HCT116 (cell line): ENCODE measurements around the gene PFN3. TPM values are rescaled to one million over a fixed set of nuclear protein-coding genes. Genes with fewer than 3 reads are reported as not detected.

Source experiments
- ATAC-seq: fragments of 200-7000 bp; cut with Tn5 transposase; 2 replicates; pipeline ENCODE4 v1.9.1; 2020; ENCODE audit warnings: mild to moderate bottlenecking, moderate library complexity
- BruUV-seq: library from RNA; stranded (reverse); fragments of 400-500 nt; replicated peaks from 2 replicates; lab custom pipeline; 2021; lab: Mats Ljungman, UMichigan
- CTCF ChIA-PET: fragments of 300-600 bp; sonication (Branson Sonifier 250); formaldehyde crosslinking; loops from one replicate; lab custom pipeline; 2021; ENCODE audit warnings: antibody characterized with exemption; lab: Charles Lee
- POLR2A ChIA-PET: fragments of 300-600, 350-600 bp; sonication (Branson Sonifier 250); formaldehyde crosslinking; loops from one replicate; lab custom pipeline; 2021; ENCODE audit warnings: antibody characterized with exemption; lab: Charles Lee
- RAD21 ChIA-PET, 2 experiments: fragments of 300-600 bp; sonication (Branson Sonifier 250); formaldehyde crosslinking; loops; one replicate each; lab custom pipeline; 2023; ENCODE audit warnings: low total read pairs in 2 of 2; ENCODE audit not compliant: uncharacterized antibody in 2 of 2, unreplicated experiment in 2 of 2, low non-redundant PET in 1 of 2; lab: Charles Lee
- DNase-seq: peaks from one replicate; pipeline ENCODE4 v3.0.0-alpha.2; 2010; ENCODE audit warnings: low read depth, low spot score
- H2AFZ ChIP-seq: fragments of 200-600 bp; shearing (Covaris generic), sonication (generic); 2 replicates; pipeline ENCODE4 v1.6.1; 2017; ENCODE audit warnings: low read depth, mixed run types, mixed read lengths, antibody characterized with exemption, low read length; ENCODE audit not compliant: poor library complexity, severe bottlenecking
- H3K27ac ChIP-seq: 2 replicates; pipeline ENCODE4 v1.5.1; 2012; ENCODE audit warnings: low read depth, low read length
- H3K27me3 ChIP-seq: fragments of 200-600 bp; sonication (generic); 2 replicates; pipeline ENCODE4 v1.6.1; 2016; ENCODE audit warnings: mixed run types, low read length, mixed read lengths; ENCODE audit not compliant: insufficient read depth
- H3K36me3 ChIP-seq, 2 experiments: fragments of 200-500 bp in 1 of 2; fragments of 200-600 bp in 1 of 2; sonication (Bioruptor generic) in 1 of 2; sonication (generic) in 1 of 2; 2 replicates each; pipeline versions ENCODE4 v1.5.1 to v1.6.1; 2014 to 2016; ENCODE audit warnings: low read length in 2 of 2, inconsistent platforms in 1 of 2, mixed read lengths in 1 of 2, mixed run types in 1 of 2; ENCODE audit not compliant: insufficient read depth in 2 of 2, control insufficient read depth in 1 of 2
- H3K4me1 ChIP-seq, 2 experiments: fragments of 200-600 bp in 1 of 2; sonication (generic) in 1 of 2; 2 replicates each; pipeline versions ENCODE4 v1.5.1 to v1.6.1; 2012 to 2017; ENCODE audit warnings: low read length in 2 of 2, inconsistent platforms in 1 of 2, mild to moderate bottlenecking in 1 of 2, mixed read lengths in 1 of 2, mixed run types in 1 of 2, moderate library complexity in 1 of 2; ENCODE audit not compliant: insufficient read depth in 2 of 2, control insufficient read depth in 1 of 2
- H3K4me2 ChIP-seq: fragments of 200-600 bp; sonication (generic); 2 replicates; pipeline ENCODE4 v1.6.1; 2017; ENCODE audit warnings: mixed run types, low read length, mixed read lengths
- H3K4me3 ChIP-seq, 2 experiments: fragments of 200-600 bp in 1 of 2; sonication (generic) in 1 of 2; replicated peaks in 1 of 2; 2 replicates each; pipeline ENCODE4 v1.5.1; 2011 to 2016; ENCODE audit warnings: low read length in 2 of 2, control low read depth in 1 of 2, low read depth in 1 of 2, mild to moderate bottlenecking in 1 of 2, mixed read lengths in 1 of 2, mixed run types in 1 of 2
- H3K79me2 ChIP-seq: fragments of 200-600 bp; sonication (generic); 2 replicates; pipeline ENCODE4 v1.6.1; 2017; ENCODE audit warnings: mild to moderate bottlenecking, mixed run types, low read length, moderate library complexity, mixed read lengths; ENCODE audit not compliant: insufficient read depth
- H3K9ac ChIP-seq: fragments of 200-600 bp; sonication (generic); 2 replicates; pipeline ENCODE4 v1.6.1; 2016; ENCODE audit warnings: low read length, mixed read lengths
- H3K9me2 ChIP-seq: fragments of 200-600 bp; sonication (generic), shearing (Covaris generic); 2 replicates; pipeline ENCODE4 v1.6.1; 2017; ENCODE audit warnings: mixed run types, mild to moderate bottlenecking, moderate library complexity; ENCODE audit not compliant: insufficient read depth
- H3K9me3 ChIP-seq, 2 experiments: fragments of 200-500 bp in 1 of 2; fragments of 200-600 bp in 1 of 2; sonication (Bioruptor generic) in 1 of 2; sonication (generic) in 1 of 2; 2 replicates each; pipeline ENCODE4 v1.6.1; 2014 to 2017; ENCODE audit warnings: low read length in 2 of 2, mixed read lengths in 2 of 2, inconsistent platforms in 1 of 2, low read depth in 1 of 2, mild to moderate bottlenecking in 1 of 2, mixed run types in 1 of 2, moderate library complexity in 1 of 2; ENCODE audit not compliant: control insufficient read depth in 1 of 2, insufficient read depth in 1 of 2
- H4K20me1 ChIP-seq: fragments of 200-600 bp; sonication (generic), shearing (Covaris generic); 2 replicates; pipeline ENCODE4 v1.6.1; 2017; ENCODE audit warnings: mixed run types, mild to moderate bottlenecking, moderate library complexity; ENCODE audit not compliant: insufficient read depth
- EGR1 ChIP-seq: IDR thresholded peaks from 2 replicates; pipeline ENCODE4 v1.6.1; 2012; ENCODE audit warnings: low read depth
- ELF1 ChIP-seq: IDR thresholded peaks from 2 replicates; pipeline ENCODE4 v1.6.1; 2012; ENCODE audit warnings: low read depth, borderline replicate concordance
- EZH2phosphoT487 ChIP-seq: fragments of 200-600 bp; IDR thresholded peaks from 2 replicates; pipeline ENCODE4 v1.6.1; 2018; ENCODE audit warnings: antibody characterized with exemption, borderline replicate concordance
- FOSL1 ChIP-seq: IDR thresholded peaks from 2 replicates; pipeline ENCODE4 v1.6.1; 2012; ENCODE audit warnings: low read depth
- MAX ChIP-seq: IDR thresholded peaks from 2 replicates; pipeline ENCODE4 v1.6.1; 2012
- POLR2AphosphoS5 ChIP-seq: IDR thresholded peaks from 2 replicates; pipeline ENCODE4 v1.6.1; 2011; ENCODE audit warnings: mild to moderate bottlenecking, low read depth, low read length, moderate library complexity
- RAD21 ChIP-seq: IDR thresholded peaks from 2 replicates; pipeline ENCODE4 v1.6.1; 2012; ENCODE audit warnings: low read depth, mild to moderate bottlenecking
- SIN3A ChIP-seq: IDR thresholded peaks from 2 replicates; pipeline ENCODE4 v1.6.1; 2012; ENCODE audit warnings: low read depth
- SP1 ChIP-seq: IDR thresholded peaks from 2 replicates; pipeline ENCODE4 v1.6.1; 2012; ENCODE audit warnings: low read depth
- TCF7L2 ChIP-seq: IDR thresholded peaks from 2 replicates; pipeline ENCODE4 v1.7.0; 2011; ENCODE audit warnings: borderline replicate concordance, inconsistent platforms; ENCODE audit not compliant: insufficient read depth, insufficient read length; ENCODE audit errors: extremely low read depth
- YY1 ChIP-seq: IDR thresholded peaks from 2 replicates; pipeline ENCODE4 v1.6.1; 2011; ENCODE audit warnings: low read length, low read depth, moderate library complexity, mild to moderate bottlenecking; ENCODE audit not compliant: insufficient replicate concordance; ENCODE audit errors: extremely low read depth
- ZBTB33 ChIP-seq: IDR thresholded peaks from 2 replicates; pipeline ENCODE4 v1.6.1; 2011; ENCODE audit warnings: mild to moderate bottlenecking, low read length, moderate library complexity; ENCODE audit not compliant: insufficient replicate concordance; ENCODE audit errors: extremely low read depth
- intact Hi-C: fragments of 100-400 bp; cut with micrococcal nuclease; formaldehyde crosslinking; loops from 2 replicates; pipeline ENCODE4 v1.10.0; 2022
- total RNA-seq: library from RNA; stranded (reverse); gene quantifications from one replicate; pipeline ENCODE4 v1.2.1, GENCODE V29; 2021; ENCODE audit not compliant: unreplicated experiment

PFN3 gene
- total RNA-seq, 1 experiment from 2014 or later, result not detected

GRCh38 chr5:177432143-177432838 lies 31.8 kb upstream of the PFN3 start:
- H3K9me3 ChIP-seq, result no peaks in the 10 kb centered on the region
- peaks cover 23 to 41% of the 10 kb centered on the region in 2 experiments; a peak in 3 of 4 replicates for H3K36me3 ChIP-seq
- no peaks in the 10 kb centered on the region for H4K20me1 ChIP-seq
- BruUV-seq, result no TSS peak
- ATAC-seq, result no peak
- H3K27me3 ChIP-seq, result no peaks in the 10 kb centered on the region
- ChIA-PET RAD21 (interaction anchor here in 1 of 2 experiments (0.6 kb wide), 1 partner anchor 22 kb away, joined by 7 read pairs; no protein-coding TSS in a partner anchor), CTCF (no interaction called here), POLR2A (interaction anchor here (1.3 kb wide), 1 partner anchor 42 kb away, joined by 3 read pairs; no protein-coding TSS in a partner anchor)
- TF ChIP-seq ZBTB33, result no peak
- TF ChIP-seq YY1, result no peak
- no peak for TF ChIP-seq EGR1
- TF ChIP-seq SIN3A, result no peak
- TF ChIP-seq ELF1, result no peak
- no peak for TF ChIP-seq FOSL1
- TF ChIP-seq EZH2phosphoT487, result no peak
- TF ChIP-seq SP1, result no peak
- no peak for TF ChIP-seq POLR2AphosphoS5
- no peak for TF ChIP-seq RAD21
- TF ChIP-seq MAX, result no peak
- TF ChIP-seq TCF7L2, result no peak
- H3K4me2 ChIP-seq, result no peak overlapping the region
- H3K9ac ChIP-seq, result no peak overlapping the region
- intact Hi-C loops, result no loop called here
- H3K4me3 ChIP-seq, result no peak overlapping the region
- no peaks in the 10 kb centered on the region for H3K9me2 ChIP-seq
- peaks cover 7 to 19% of the 10 kb centered on the region in 2 experiments; a peak in 3 of 4 replicates for H3K4me1 ChIP-seq
- H2AFZ ChIP-seq, result no peak overlapping the region
- H3K79me2 ChIP-seq, result peaks cover 33% of the 10 kb centered on the region
- no peak overlapping the region for H3K27ac ChIP-seq
- DNase-seq, result no peak
